ENCODE measurements around the gene IFNLR1.

Gene IFNLR1

DNA sequence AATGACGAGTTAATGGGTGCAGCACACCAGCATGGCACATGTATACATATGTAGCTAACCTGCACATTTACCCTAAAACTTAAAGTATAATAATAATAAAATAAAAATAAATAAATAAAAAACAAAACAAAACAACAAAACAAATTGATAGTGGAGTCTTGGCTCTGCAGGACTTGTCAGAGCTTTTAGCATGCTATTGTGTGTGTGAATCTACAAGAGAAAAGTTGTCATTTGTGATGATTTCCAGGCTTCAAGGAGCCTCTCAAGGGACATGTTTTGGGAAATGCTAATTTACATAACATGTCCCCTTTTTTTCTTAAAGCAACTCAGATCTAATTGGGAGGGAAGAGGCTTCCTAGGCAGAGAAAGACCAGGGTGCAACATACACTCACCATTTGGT, 53.3 kb downstream of the IFNLR1 start:
- H4K20me1 ChIP-seq (ENCODE audit: insufficient read depth, low read length) = no peaks in the 10 kb centered on the region
- no peak overlapping the region for H2AFZ ChIP-seq (ENCODE audit: low read length)
- H3K27me3 ChIP-seq (replicated peaks; ENCODE audit: insufficient read depth, low read length) = no peaks in the 10 kb centered on the region
- H3K4me3 ChIP-seq (ENCODE audit: low read length) = no peak overlapping the region
- H3K9ac ChIP-seq (ENCODE audit: low read length) = no peak overlapping the region
- H3K9me2 ChIP-seq (replicated peaks; ENCODE audit: insufficient read depth, low read length) = no peaks in the 10 kb centered on the region
- no peak overlapping the region for H3K27ac ChIP-seq (ENCODE audit: low read length)
- H3K36me3 ChIP-seq (replicated peaks; ENCODE audit: insufficient read depth, low read length) = no peaks in the 10 kb centered on the region
- no peaks in the 10 kb centered on the region for H3K79me2 ChIP-seq (ENCODE audit: low read length)
- no peaks in the 10 kb centered on the region for H3K9me3 ChIP-seq (replicated peaks; ENCODE audit: insufficient read depth, low read length)
- no peaks in the 10 kb centered on the region for H3K4me1 ChIP-seq (ENCODE audit: low read length)
- TF ChIP-seq, protein P1, sequence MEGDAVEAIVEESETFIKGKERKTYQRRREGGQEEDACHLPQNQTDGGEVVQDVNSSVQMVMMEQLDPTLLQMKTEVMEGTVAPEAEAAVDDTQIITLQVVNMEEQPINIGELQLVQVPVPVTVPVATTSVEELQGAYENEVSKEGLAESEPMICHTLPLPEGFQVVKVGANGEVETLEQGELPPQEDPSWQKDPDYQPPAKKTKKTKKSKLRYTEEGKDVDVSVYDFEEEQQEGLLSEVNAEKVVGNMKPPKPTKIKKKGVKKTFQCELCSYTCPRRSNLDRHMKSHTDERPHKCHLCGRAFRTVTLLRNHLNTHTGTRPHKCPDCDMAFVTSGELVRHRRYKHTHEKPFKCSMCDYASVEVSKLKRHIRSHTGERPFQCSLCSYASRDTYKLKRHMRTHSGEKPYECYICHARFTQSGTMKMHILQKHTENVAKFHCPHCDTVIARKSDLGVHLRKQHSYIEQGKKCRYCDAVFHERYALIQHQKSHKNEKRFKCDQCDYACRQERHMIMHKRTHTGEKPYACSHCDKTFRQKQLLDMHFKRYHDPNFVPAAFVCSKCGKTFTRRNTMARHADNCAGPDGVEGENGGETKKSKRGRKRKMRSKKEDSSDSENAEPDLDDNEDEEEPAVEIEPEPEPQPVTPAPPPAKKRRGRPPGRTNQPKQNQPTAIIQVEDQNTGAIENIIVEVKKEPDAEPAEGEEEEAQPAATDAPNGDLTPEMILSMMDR (IDR thresholded peaks at IDR 0.05; ENCODE audit: low read length) = no peak
- TF ChIP-seq EZH2 (optimal IDR thresholded peaks at IDR 0.05; ENCODE audit: low read depth, low read length) (no peak), EZH2phosphoT487 (IDR thresholded peaks at IDR 0.05; ENCODE audit: low read length) (no peak)
- H3F3A ChIP-seq (ENCODE audit: insufficient read depth, low read length) = no peaks in the 10 kb centered on the region
- no peak for DNase-seq
- no peak overlapping the region for H3K4me2 ChIP-seq (ENCODE audit: low read depth, low read length)

DNA sequence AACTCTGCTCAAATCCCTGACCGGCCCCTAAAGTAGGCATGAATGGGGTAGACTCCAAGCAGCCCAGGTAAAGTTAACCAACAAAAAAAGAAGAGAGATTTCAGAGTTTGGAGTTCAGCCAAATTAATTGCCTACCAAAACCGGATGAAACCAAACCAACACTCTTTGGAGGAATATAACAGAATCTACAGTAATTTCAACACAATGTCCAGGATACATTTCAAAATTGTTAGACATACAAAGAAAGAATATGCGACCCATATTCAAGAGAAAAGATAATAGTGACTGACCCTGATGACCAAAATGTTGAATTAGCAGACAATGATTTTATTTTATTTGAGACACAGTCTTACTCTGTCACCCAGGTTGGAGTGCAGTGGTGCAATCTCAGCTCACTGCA, 56.7 kb downstream of the IFNLR1 start:
- TF ChIP-seq EZH2phosphoT487 (IDR thresholded peaks at IDR 0.05; ENCODE audit: low read length) = no peak
- no peak for TF ChIP-seq EZH2 (optimal IDR thresholded peaks at IDR 0.05; ENCODE audit: low read depth, low read length)
- TF ChIP-seq, protein P1 (IDR thresholded peaks at IDR 0.05; ENCODE audit: low read length) = no peak
- H3K27me3 ChIP-seq (replicated peaks; ENCODE audit: insufficient read depth, low read length) = no peaks in the 10 kb centered on the region
- no peak overlapping the region for H3K9ac ChIP-seq (ENCODE audit: low read length)
- no peaks in the 10 kb centered on the region for H3K9me3 ChIP-seq (replicated peaks; ENCODE audit: insufficient read depth, low read length)
- no peaks in the 10 kb centered on the region for H3K9me2 ChIP-seq (replicated peaks; ENCODE audit: insufficient read depth, low read length)
- no peak overlapping the region for H3K4me3 ChIP-seq (ENCODE audit: low read length)
- H3K4me2 ChIP-seq (ENCODE audit: low read depth, low read length) = no peak overlapping the region
- no peaks in the 10 kb centered on the region for H4K20me1 ChIP-seq (ENCODE audit: insufficient read depth, low read length)
- H3F3A ChIP-seq (ENCODE audit: insufficient read depth, low read length) = no peaks in the 10 kb centered on the region
- no peaks in the 10 kb centered on the region for H3K4me1 ChIP-seq (ENCODE audit: low read length)
- no peak for DNase-seq
- H2AFZ ChIP-seq (ENCODE audit: low read length) = no peak overlapping the region
- H3K79me2 ChIP-seq (ENCODE audit: low read length) = no peaks in the 10 kb centered on the region
- no peaks in the 10 kb centered on the region for H3K36me3 ChIP-seq (replicated peaks; ENCODE audit: insufficient read depth, low read length)
- H3K27ac ChIP-seq (ENCODE audit: low read length) = no peak overlapping the region

DNA sequence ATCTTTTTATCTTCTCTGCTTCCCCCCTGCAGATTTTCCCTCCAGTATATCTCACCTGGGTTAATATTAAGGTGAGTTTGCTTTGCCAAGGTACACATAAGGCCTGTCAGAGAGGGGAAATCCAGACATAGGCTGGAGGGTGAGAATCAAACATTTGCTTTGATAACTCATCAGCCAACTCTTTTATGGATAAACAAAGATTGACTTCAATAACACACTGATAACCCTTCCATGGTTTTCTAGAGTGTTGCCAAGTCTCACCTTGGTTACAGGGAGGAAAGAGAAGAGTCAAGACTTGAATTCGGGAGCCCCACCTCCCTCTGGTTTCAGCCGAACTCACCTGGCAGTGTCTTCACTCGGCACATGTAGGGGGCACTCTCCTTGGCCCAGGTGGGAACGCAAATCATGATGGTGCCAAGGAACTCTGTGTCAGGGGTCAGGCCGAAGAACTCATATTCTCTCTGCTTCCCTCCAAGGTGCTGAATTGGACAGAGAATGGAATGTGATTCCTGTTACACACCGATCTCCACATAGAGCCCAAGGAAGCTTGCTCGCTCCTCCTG, 59.2 kb downstream of the IFNLR1 start:
- H3K9ac ChIP-seq (ENCODE audit: low read length) = no peak overlapping the region
- H3K4me2 ChIP-seq (ENCODE audit: low read depth, low read length) = no peak overlapping the region
- no peaks in the 10 kb centered on the region for H3K27me3 ChIP-seq (replicated peaks; ENCODE audit: insufficient read depth, low read length)
- TF ChIP-seq EZH2phosphoT487 (IDR thresholded peaks at IDR 0.05; ENCODE audit: low read length) = no peak
- TF ChIP-seq, protein P1 (IDR thresholded peaks at IDR 0.05; ENCODE audit: low read length) = no peak
- no peak for TF ChIP-seq EZH2 (optimal IDR thresholded peaks at IDR 0.05; ENCODE audit: low read depth, low read length)
- H3K9me2 ChIP-seq (replicated peaks; ENCODE audit: insufficient read depth, low read length) = no peaks in the 10 kb centered on the region
- no peak overlapping the region for H3K4me3 ChIP-seq (ENCODE audit: low read length)
- no peaks in the 10 kb centered on the region for H3K4me1 ChIP-seq (ENCODE audit: low read length)
- H3K27ac ChIP-seq (ENCODE audit: low read length) = no peak overlapping the region
- DNase-seq = no peak
- H4K20me1 ChIP-seq (ENCODE audit: insufficient read depth, low read length) = no peaks in the 10 kb centered on the region
- H3K36me3 ChIP-seq (replicated peaks; ENCODE audit: insufficient read depth, low read length) = no peaks in the 10 kb centered on the region
- no peaks in the 10 kb centered on the region for H3F3A ChIP-seq (ENCODE audit: insufficient read depth, low read length)
- H2AFZ ChIP-seq (ENCODE audit: low read length) = no peak overlapping the region
- H3K79me2 ChIP-seq (ENCODE audit: low read length) = no peaks in the 10 kb centered on the region
- no peaks in the 10 kb centered on the region for H3K9me3 ChIP-seq (replicated peaks; ENCODE audit: insufficient read depth, low read length)

All from MM.1S (cell line).